Gastroesophageal sphincter (tissue), 4 donors: Measurements from ENCODE around the gene DCLK1. TPM values are rescaled to one million over a fixed set of nuclear protein-coding genes. Genes with fewer than 3 reads are reported as not detected.

ENCODE experiments used
- ATAC-seq: fragments of 150-250 bp; one replicate; pipeline ENCODE4 v1.9.1; 2016; ENCODE audit warnings: mild to moderate bottlenecking, moderate library complexity
- H3K27ac ChIP-seq, 4 donors: fragments of 200-600 bp; sonication (generic) in 3 of 4; 1 replicate in 3 of 4; 2 replicates in 1 of 4; pipeline ENCODE4 v1.5.1; 2016 to 2019
- H3K27me3 ChIP-seq: fragments of 200-600 bp; sonication (generic); one replicate; pipeline ENCODE4 v1.5.1; 2019
- H3K36me3 ChIP-seq, 2 donors: fragments of 200-600 bp; sonication (generic); one replicate each; pipeline ENCODE4 v1.5.1; 2019; ENCODE audit warnings: control low read depth in 1 of 2
- H3K4me1 ChIP-seq, 3 donors: fragments of 200-600 bp; sonication (generic); 1 replicate in 2 of 3; 2 replicates in 1 of 3; pipeline ENCODE4 v1.5.1; 2016 to 2019; ENCODE audit warnings: control low read depth in 2 of 3
- H3K4me3 ChIP-seq, 2 donors: fragments of 200-600 bp; sonication (generic); one replicate each; pipeline ENCODE4 v1.5.1; 2019; ENCODE audit warnings: mild to moderate bottlenecking in 1 of 2, moderate library complexity in 1 of 2
- H3K9me3 ChIP-seq, 3 donors: fragments of 200-600 bp; sonication (generic); one replicate each; pipeline ENCODE4 v1.5.1; 2017 to 2019; ENCODE audit warnings: control low read depth in 2 of 3
- CTCF ChIP-seq, 4 experiments: fragments of 200-600 bp in 2 of 4; fragments of 450-650 bp in 2 of 4; sonication (generic) in 1 of 4; IDR thresholded peaks; one replicate each; pipeline ENCODE4 v1.5.1; 2017 to 2019; ENCODE audit warnings: antibody characterized with exemption in 4 of 4, mild to moderate bottlenecking in 2 of 4, moderate library complexity in 2 of 4
- EP300 ChIP-seq: sonication (generic); formaldehyde crosslinking; IDR thresholded peaks from one replicate; pipeline ENCODE4 v1.6.1; 2017; ENCODE audit warnings: antibody characterized with exemption, mild to moderate bottlenecking
- POLR2A ChIP-seq, 2 donors: fragments of 450-650 bp; IDR thresholded peaks; one replicate each; pipeline ENCODE4 v1.6.1; 2017; ENCODE audit warnings: antibody characterized with exemption in 2 of 2, mild to moderate bottlenecking in 2 of 2, moderate library complexity in 1 of 2
- POLR2AphosphoS5 ChIP-seq: sonication (generic); formaldehyde crosslinking; IDR thresholded peaks from one replicate; pipeline ENCODE4 v1.6.1; 2017; ENCODE audit warnings: antibody characterized with exemption
- WGBS, 2 donors: methylation state at CpG; one replicate each; pipeline ENCODE4 v1.1.5; 2018; ENCODE audit warnings: low coverage in 1 of 2; 5-methylcytosine and 5-hydroxymethylcytosine counted together
- total RNA-seq, 4 donors: library from RNA; depleted of rRNA; stranded (reverse); fragments of >200 nt; gene quantifications; one replicate each; pipeline ENCODE4 v1.1.0, GENCODE V29; 2016

The DCLK1 gene
- total RNA-seq, 4 donors from 2014 or later, result 26.9 to 68.3 (median 30.3) TPM

GRCh38 chr13:36061054-36061453 is 70.1 kb downstream of the DCLK1 start:
- no peak overlapping the region for H3K4me3 ChIP-seq
- H3K27me3 ChIP-seq, result no peaks in the 10 kb centered on the region
- TF ChIP-seq POLR2A (IDR thresholded peaks at IDR 0.05) (no peak), POLR2AphosphoS5 (no peak), CTCF (IDR thresholded peaks at IDR 0.05) (no peak), EP300 (no peak)
- WGBS, 2 donors, result 56 to 64% methylated on average over 4 of the region's 4 CpGs
- H3K4me1 ChIP-seq, result peaks cover 0 to 15% (median 0%) of the 10 kb centered on the region in 3 donors
- no peaks in the 10 kb centered on the region for H3K36me3 ChIP-seq
- no peak overlapping the region for H3K27ac ChIP-seq
- ATAC-seq, result no peak
- H3K9me3 ChIP-seq, result no peaks in the 10 kb centered on the region

GRCh38 chr13:36059321-36059720 is 71.9 kb downstream of the DCLK1 start:
- 20 to 36% methylated on average over 1 of the region's 1 CpG for WGBS, 2 donors
- ATAC-seq, result no peak

GRCh38 chr13:36058116-36058515 is 73.1 kb downstream of the DCLK1 start:
- ATAC-seq, result no peak
- peaks cover 0 to 15% (median 0%) of the 10 kb centered on the region in 3 donors for H3K4me1 ChIP-seq
- no peaks in the 10 kb centered on the region for H3K36me3 ChIP-seq
- no peak for TF ChIP-seq POLR2A (IDR thresholded peaks at IDR 0.05)
- H3K9me3 ChIP-seq, result no peaks in the 10 kb centered on the region
- H3K4me3 ChIP-seq, result no peak overlapping the region
- H3K27me3 ChIP-seq, result no peaks in the 10 kb centered on the region
- no peak overlapping the region for H3K27ac ChIP-seq
- WGBS, 2 donors, result 33 to 95% methylated on average over 1 to 2 of the region's 2 CpGs

More at GRCh38 chr13:36059321-36059720, 71.9 kb downstream of the DCLK1 start:
- Histone ChIP-seq H3K4me1 (peaks cover 0 to 15% (median 0%) of the 10 kb centered on the region in 3 donors), H3K27me3 (no peaks in the 10 kb centered on the region), H3K27ac (no peak overlapping the region), H3K36me3 (no peaks in the 10 kb centered on the region), H3K4me3 (no peak overlapping the region), H3K9me3 (no peaks in the 10 kb centered on the region)
- no peak for TF ChIP-seq CTCF (IDR thresholded peaks at IDR 0.05)
- no peak for TF ChIP-seq EP300
- TF ChIP-seq POLR2A (IDR thresholded peaks at IDR 0.05), result no peak
- TF ChIP-seq POLR2AphosphoS5, result no peak

- H3K27ac ChIP-seq, result no peak overlapping the region
- H3K36me3 ChIP-seq, result no peaks in the 10 kb centered on the region
- H3K27me3 ChIP-seq, result no peaks in the 10 kb centered on the region
- H3K4me3 ChIP-seq, result no peak overlapping the region
- H3K9me3 ChIP-seq, result no peaks in the 10 kb centered on the region
- peaks cover 0 to 15% (median 0%) of the 10 kb centered on the region in 3 donors for H3K4me1 ChIP-seq
- ATAC-seq, result no peak
- 54 to 100% methylated on average over 1 of the region's 1 CpG for WGBS, 2 donors
- no peak for TF ChIP-seq POLR2AphosphoS5
- TF ChIP-seq POLR2A (IDR thresholded peaks at IDR 0.05), result no peak
- no peak for TF ChIP-seq CTCF (IDR thresholded peaks at IDR 0.05)
- no peak for TF ChIP-seq EP300
These were observed 73.6 kb downstream of the DCLK1 start for GRCh38 chr13:36057547-36057946.

- Histone ChIP-seq H3K36me3 (no peaks in the 10 kb centered on the region), H3K4me1 (peaks cover 0 to 15% (median 0%) of the 10 kb centered on the region in 3 donors), H3K4me3 (no peak overlapping the region), H3K9me3 (no peaks in the 10 kb centered on the region), H3K27me3 (no peaks in the 10 kb centered on the region), H3K27ac (no peak overlapping the region)
- 56 to 57% methylated on average over 3 of the region's 3 CpGs for WGBS, 2 donors
- ATAC-seq, result no peak
- no peak for TF ChIP-seq CTCF (IDR thresholded peaks at IDR 0.05)
- no peak for TF ChIP-seq EP300
- TF ChIP-seq POLR2A (IDR thresholded peaks at IDR 0.05), result no peak
- TF ChIP-seq POLR2AphosphoS5, result no peak
These were observed 74.1 kb downstream of the DCLK1 start for GRCh38 chr13:36057041-36057440.
